Measurements from ENCODE around the gene DSCAML1. TPM values are rescaled to one million over a fixed set of nuclear protein-coding genes. Genes with fewer than 3 reads are reported as not detected.

The DSCAML1 gene
- total RNA-seq, 1 experiment from 2014 or later, result 0.15 TPM

DNA sequence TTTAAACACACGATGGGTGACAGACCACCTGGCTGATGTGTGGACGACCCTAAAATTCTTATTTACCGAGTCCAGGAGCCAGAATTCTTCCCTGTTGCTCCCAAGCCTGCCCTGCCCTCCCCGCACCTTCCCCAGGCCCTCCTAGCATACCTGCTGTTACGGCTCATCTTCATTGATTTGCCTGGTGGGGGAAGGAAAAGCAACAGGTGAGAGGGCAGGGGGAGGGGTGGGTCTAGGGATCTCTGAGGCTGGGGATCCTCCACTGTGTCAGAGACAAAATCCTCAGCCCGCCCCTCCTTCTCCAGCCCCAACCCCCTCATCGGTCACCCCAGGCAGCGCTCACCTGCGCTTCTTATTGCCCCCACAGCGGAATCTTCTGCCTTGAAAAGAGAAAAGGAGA, 23.5 kb upstream of the DSCAML1 start:
- Mint-ChIP-seq H3K27ac (no peak overlapping the region), H3K4me3 (0 out of 5 replicates have a peak overlapping the region, but pooled peaks of 1 of the 2 experiments have one; percentile 12), H3K4me1 (peaks cover 59 to 74% of the 10 kb centered on the region in 2 experiments), H3K27me3 (ENCODE audit: low read depth) (peaks cover 8% of the 10 kb centered on the region), H3K9me3 (no peaks in the 10 kb centered on the region; a peak in 1 of 5 replicates), H3K36me3 (ENCODE audit: insufficient read depth in 1 of 3, low read depth in 3 of 3) (no peaks in the 10 kb centered on the region)
- Histone ChIP-seq H2BK5ac (ENCODE audit: insufficient read length, low read length) (no peak overlapping the region), H2AK5ac (ENCODE audit: insufficient read length, low read length) (no peak overlapping the region), H3K4me2 (ENCODE audit: insufficient read depth, insufficient read length, low read length) (no peak overlapping the region), H2BK20ac (ENCODE audit: low read depth, low read length, poor library complexity, severe bottlenecking) (no peak overlapping the region), H3K56ac (ENCODE audit: insufficient read length, low read depth, low read length) (no peak overlapping the region), H4K20me1 (ENCODE audit: control insufficient read depth, insufficient read depth, insufficient read length) (no peaks in the 10 kb centered on the region), H4K91ac (ENCODE audit: insufficient read length, low read depth, low read length) (no peak overlapping the region), H3K9ac (ENCODE audit: extremely low read depth, insufficient read length, low read length) (no peak overlapping the region), H2BK120ac (ENCODE audit: low read depth, low read length, poor library complexity, severe bottlenecking) (no peak overlapping the region), H4K8ac (replicated peaks; ENCODE audit: insufficient read length, low read depth, low read length) (no peak overlapping the region), H4K5ac (ENCODE audit: insufficient read length, low read depth, low read length) (no peak overlapping the region), H3K27me3 (ENCODE audit: insufficient read depth, low read length) (no peaks in the 10 kb centered on the region), H2AFZ (ENCODE audit: low read length) (no peak overlapping the region), H3K79me1 (ENCODE audit: insufficient read depth, low read depth, low read length, poor library complexity, severe bottlenecking) (no peaks in the 10 kb centered on the region), H3K18ac (ENCODE audit: insufficient read length, low read depth, low read length) (no peak overlapping the region), H3K79me2 (ENCODE audit: insufficient read depth, low read length) (no peaks in the 10 kb centered on the region), H3K4ac (ENCODE audit: low read depth, low read length) (no peak overlapping the region), H3T11ph (ENCODE audit: low read length) (no peak overlapping the region), H3K14ac (ENCODE audit: insufficient read depth, low read length) (no peak overlapping the region), H3K23ac (ENCODE audit: insufficient read length, low read depth, low read length) (no peak overlapping the region), H3K27ac (ENCODE audit: insufficient read length, low read depth, low read length) (no peak overlapping the region), H3K23me2 (ENCODE audit: insufficient read length, low read depth, low read length, poor library complexity, severe bottlenecking) (peaks cover 3% of the 10 kb centered on the region), H3K4me1 (ENCODE audit: insufficient read depth, low read length) (no peaks in the 10 kb centered on the region; the same call in 1 of the 2 replicates), H2BK12ac (ENCODE audit: insufficient read length, low read depth, low read length) (no peak overlapping the region), H2BK15ac (ENCODE audit: low read depth, low read length) (no peak overlapping the region), H3K9me3 (ENCODE audit: control insufficient read depth, low read depth, low read length) (no peaks in the 10 kb centered on the region)
- DNase-seq, result no peak
- no peak for TF ChIP-seq CTCF (conservative IDR thresholded peaks at IDR 0.05)
- no CpG with 5 or more reads among the region's 10 CpGs for WGBS (ENCODE audit: extremely low coverage, insufficient read length, low lambda C conversion rate)

Measured in H9 (cell line).